Uterus (tissue), 2 donors: ENCODE measurements around the gene DNAJB8.

ENCODE experiments used
- CTCF ChIP-seq, 4 experiments: fragments of 200-600 bp in 2 of 4; fragments of 450-650 bp in 2 of 4; sonication (generic) in 2 of 4; IDR thresholded peaks; one replicate each; pipeline ENCODE4 v1.5.1; 2016 to 2019; ENCODE audit warnings: antibody characterized with exemption in 4 of 4, mild to moderate bottlenecking in 2 of 4, moderate library complexity in 1 of 4
- POLR2A ChIP-seq, 2 donors: fragments of 450-650 bp; IDR thresholded peaks; one replicate each; pipeline ENCODE4 v1.6.1; 2016; ENCODE audit warnings: antibody characterized with exemption in 2 of 2, mild to moderate bottlenecking in 1 of 2, moderate library complexity in 1 of 2

DNA sequence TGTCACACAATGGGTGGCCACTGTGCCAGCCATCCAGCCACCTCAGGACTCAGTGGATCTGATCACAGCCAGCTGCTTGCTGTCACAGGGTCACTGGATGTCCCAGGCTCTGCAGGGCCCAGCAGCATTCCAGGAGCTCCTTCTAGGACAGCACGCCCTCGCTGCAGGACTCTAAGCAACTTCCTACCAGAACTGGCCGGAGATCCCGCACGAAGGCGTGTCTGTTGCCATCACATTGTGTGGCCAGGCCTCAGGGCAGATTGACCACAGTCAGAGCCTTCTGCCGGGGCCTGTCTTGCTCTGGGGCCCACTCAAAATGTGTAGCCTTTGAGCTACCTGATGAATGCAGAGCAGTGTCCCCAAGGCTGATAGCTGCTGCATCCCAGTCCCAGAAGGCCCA, 24.6 kb downstream of the DNAJB8 start:
- no peak for TF ChIP-seq CTCF (IDR thresholded peaks at IDR 0.05)
- TF ChIP-seq POLR2A (IDR thresholded peaks at IDR 0.05) = no peak
